ENCODE results near the gene CSNK2A3.

The CSNK2A3 gene

GRCh38 chr11:11318461-11318860, 34.6 kb downstream of the CSNK2A3 start:
- TF ChIP-seq CTCF (IDR thresholded peaks at IDR 0.05), result no peak

- no peak for TF ChIP-seq CTCF (IDR thresholded peaks at IDR 0.05)
Measured at GRCh38 chr11:11316651-11317230, 36.3 kb downstream of the CSNK2A3 start.

GRCh38 chr11:11313902-11314692, 39.0 kb downstream of the CSNK2A3 start:
- TF ChIP-seq CTCF (IDR thresholded peaks at IDR 0.05), result no peak

- TF ChIP-seq CTCF (IDR thresholded peaks at IDR 0.05), result no peak
Measured at GRCh38 chr11:11313426-11313825, 39.6 kb downstream of the CSNK2A3 start.

GRCh38 chr11:11312738-11313137, 40.3 kb downstream of the CSNK2A3 start:
- no peak for TF ChIP-seq CTCF (IDR thresholded peaks at IDR 0.05)

- TF ChIP-seq CTCF (IDR thresholded peaks at IDR 0.05), result no peak
Measured at GRCh38 chr11:11311169-11311568, 41.9 kb downstream of the CSNK2A3 start.

GRCh38 chr11:11309906-11310305, 43.1 kb downstream of the CSNK2A3 start:
- TF ChIP-seq CTCF (IDR thresholded peaks at IDR 0.05), result no peak

All from LNCAP (cell line).